ENCODE measurements around the gene DLG2. TPM values are rescaled to one million over a fixed set of nuclear protein-coding genes. Genes with fewer than 3 reads are reported as not detected.

Gene DLG2
- total and polyA plus RNA-seq, 9 of the 15 experiments (the other 6 are each of a cell fraction or from before 2014, with no cell fraction given): 0.52 to 1.6 (median 0.95) TPM

GRCh38 chr11:85431319-85431718 is 195.8 kb downstream of the DLG2 start:
- Histone ChIP-seq H3K27me3 (ENCODE audit: control insufficient read depth in 2 of 2, insufficient read depth in 2 of 2, low read length in 2 of 2) (no peaks in the 10 kb centered on the region), H4K20me1 (replicated peaks; ENCODE audit: control insufficient read depth, insufficient read depth, low read length) (no peaks in the 10 kb centered on the region), H2AFZ (ENCODE audit: low read depth, low read length) (no peak overlapping the region), H3K9me1 (ENCODE audit: control insufficient read depth, insufficient read depth, low read length) (no peaks in the 10 kb centered on the region), H3K9ac (ENCODE audit: insufficient read depth in 1 of 2, low read depth in 2 of 2, low read length in 2 of 2) (no peak overlapping the region), H3K4me2 (ENCODE audit: insufficient read depth, low read length) (no peak overlapping the region), H3K9me3 (replicated peaks; ENCODE audit: control insufficient read depth, insufficient read depth, low read depth, low read length) (no peaks in the 10 kb centered on the region), H3K4me3 (no peak overlapping the region), H3K79me2 (ENCODE audit: control insufficient read depth, insufficient read depth, low read length) (no peaks in the 10 kb centered on the region), H3K36me3 (ENCODE audit: control insufficient read depth, insufficient read depth, low read length) (no peaks in the 10 kb centered on the region), H3K27ac (ENCODE audit: extremely low read depth, low read depth, low read length) (no peak overlapping the region), H3K4me1 (replicated peaks in 1 of 2; ENCODE audit: control insufficient read depth in 2 of 2, insufficient read depth in 2 of 2, low read length in 2 of 2) (no peaks in the 10 kb centered on the region)
- WGBS (ENCODE audit: insufficient coverage, low coverage, missing lambda C conversion rate): 0% methylated on average over 2 of the region's 3 CpGs
- no peak for FAIRE-seq
- in situ Hi-C loops (cut with MboI) (no loop called here), intact Hi-C loops (cut with micrococcal nuclease) (no loop called here)
- ATAC-seq: no peak
- ChIA-PET POLR2A (interaction anchor here (0.6 to 0.8 kb wide), 2 partner anchors 65 to 292 kb away, joined by 3 read pairs; no protein-coding TSS in a partner anchor), CTCF (ENCODE audit: low intra/inter-chr PET ratio) (no interaction called here)
- no TSS peak for BruUV-seq (replicated peaks)
- DNase-seq (ENCODE audit: extremely low read depth in 1 of 4, low spot score in 3 of 4): no peak
- TF ChIP-seq AFF1 (IDR thresholded peaks at IDR 0.05; ENCODE audit: low read depth in 1 of 2, partially characterized antibody in 2 of 2) (no peak), BCL6 (CRISPR knock-in tag; IDR thresholded peaks at IDR 0.05) (no peak), ILF3 (IDR thresholded peaks at IDR 0.05; ENCODE audit: borderline replicate concordance) (no peak), CCAR2 (IDR thresholded peaks at IDR 0.05; ENCODE audit: low read depth, low read length) (no peak), HNRNPUL1 (IDR thresholded peaks at IDR 0.05; ENCODE audit: low read length) (no peak), PYGO2 (tag; IDR thresholded peaks at IDR 0.05) (no peak), ZNF280B (CRISPR knock-in tag; IDR thresholded peaks at IDR 0.05) (no peak), HINFP (tag; conservative IDR thresholded peaks at IDR 0.05; ENCODE audit: low read depth) (no peak), HMG20A (CRISPR knock-in tag; conservative IDR thresholded peaks at IDR 0.05) (no peak), SLC30A9 (CRISPR knock-in tag; IDR thresholded peaks at IDR 0.05) (no peak), CHD4 (IDR thresholded peaks at IDR 0.05; ENCODE audit: insufficient read depth, insufficient replicate concordance, low read depth, low read length, poor library complexity, severe bottlenecking) (no peak)

All from K562 (cell line).